SJSA1 (cell line): ENCODE data around the gene TBC1D16. TPM values are rescaled to one million over a fixed set of nuclear protein-coding genes. Genes with fewer than 3 reads are reported as not detected.

ENCODE experiments used
- DNase-seq, 2 experiments: peaks; one replicate each; pipeline ENCODE4 v3.0.0-alpha.2; 2015 to 2020; ENCODE audit warnings: low spot score in 2 of 2, low read depth in 1 of 2
- H3K27ac ChIP-seq: fragments of 250-450 bp; sonication (Bioruptor Pico); 2 replicates; pipeline ENCODE4 v1.5.1; 2020; ENCODE audit warnings: mild to moderate bottlenecking, moderate library complexity
- H3K27me3 ChIP-seq: fragments of 250-450 bp; sonication (Bioruptor Pico); replicated peaks from 2 replicates; pipeline ENCODE4 v1.5.1; 2020; ENCODE audit warnings: mild to moderate bottlenecking, moderate library complexity
- H3K36me3 ChIP-seq: fragments of 250-450 bp; sonication (Bioruptor Pico); 2 replicates; pipeline ENCODE4 v1.5.1; 2020; ENCODE audit warnings: mild to moderate bottlenecking
- H3K4me1 ChIP-seq: fragments of 250-450 bp; sonication (Bioruptor Pico); replicated peaks from 2 replicates; pipeline ENCODE4 v1.6.1; 2021; ENCODE audit warnings: mild to moderate bottlenecking
- H3K4me3 ChIP-seq: fragments of 250-450 bp; sonication (Bioruptor Pico); 2 replicates; pipeline ENCODE4 v1.5.1; 2020; ENCODE audit warnings: mild to moderate bottlenecking
- H3K9me3 ChIP-seq: fragments of 250-450 bp; sonication (Bioruptor Pico); replicated peaks from 2 replicates; pipeline ENCODE4 v1.5.1; 2020; ENCODE audit warnings: mild to moderate bottlenecking
- total RNA-seq: library from RNA; depleted of rRNA; stranded (reverse); fragments of >200 nt; shearing (Covaris generic); gene quantifications from 2 replicates; pipeline ENCODE4 v1.2.3, GENCODE V29; 2014

TBC1D16 gene
- total RNA-seq, 1 experiment from 2014 or later: 42.0 TPM

DNA sequence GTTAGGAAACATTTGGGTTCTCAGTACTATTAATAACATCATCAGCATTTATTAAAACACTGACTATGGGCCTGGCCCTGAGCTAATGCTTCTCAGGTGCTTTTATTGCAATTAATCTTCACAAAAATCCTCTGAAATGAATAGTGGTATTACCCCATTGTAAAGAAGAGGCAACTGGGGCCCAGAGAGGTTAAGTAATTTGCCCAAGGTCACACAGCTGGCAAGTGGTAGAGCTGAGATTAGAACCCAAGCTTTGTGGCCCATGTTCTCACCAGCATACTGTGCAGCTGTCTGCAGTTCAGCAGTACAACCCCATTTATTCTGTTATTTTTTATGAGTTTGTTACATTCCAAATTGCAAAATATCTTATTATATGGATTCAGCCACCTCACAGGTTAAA lies 82.3 kb downstream of the TBC1D16 start:
- no peaks in the 10 kb centered on the region for H3K27me3 ChIP-seq
- no peak overlapping the region for H3K27ac ChIP-seq
- H3K4me1 ChIP-seq: peaks cover 45% of the 10 kb centered on the region
- peak in 1 of 2 experiments; percentile 30 for DNase-seq
- no peak overlapping the region for H3K4me3 ChIP-seq
- H3K36me3 ChIP-seq: peaks cover 19% of the 10 kb centered on the region
- H3K9me3 ChIP-seq: no peaks in the 10 kb centered on the region

DNA sequence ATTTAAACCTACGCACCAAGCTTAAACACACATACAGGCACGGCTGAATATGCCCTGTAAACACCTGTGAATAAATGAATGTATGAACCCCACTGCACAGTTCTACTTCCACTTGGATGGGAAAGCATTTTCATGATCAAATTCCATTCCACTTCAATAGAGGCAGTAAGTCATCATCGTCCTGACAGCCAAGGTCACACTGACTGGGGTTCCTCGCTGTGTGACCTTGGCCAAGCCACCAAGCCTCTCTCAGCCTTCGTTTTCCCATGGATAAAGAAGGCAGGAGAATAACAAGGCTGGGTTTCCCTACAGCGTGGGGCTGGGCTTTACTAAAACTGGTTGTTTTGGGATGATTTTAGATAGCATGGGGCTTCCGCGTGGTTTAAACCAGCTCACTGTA lies 82.8 kb downstream of the TBC1D16 start:
- no peak overlapping the region for H3K27ac ChIP-seq

DNA sequence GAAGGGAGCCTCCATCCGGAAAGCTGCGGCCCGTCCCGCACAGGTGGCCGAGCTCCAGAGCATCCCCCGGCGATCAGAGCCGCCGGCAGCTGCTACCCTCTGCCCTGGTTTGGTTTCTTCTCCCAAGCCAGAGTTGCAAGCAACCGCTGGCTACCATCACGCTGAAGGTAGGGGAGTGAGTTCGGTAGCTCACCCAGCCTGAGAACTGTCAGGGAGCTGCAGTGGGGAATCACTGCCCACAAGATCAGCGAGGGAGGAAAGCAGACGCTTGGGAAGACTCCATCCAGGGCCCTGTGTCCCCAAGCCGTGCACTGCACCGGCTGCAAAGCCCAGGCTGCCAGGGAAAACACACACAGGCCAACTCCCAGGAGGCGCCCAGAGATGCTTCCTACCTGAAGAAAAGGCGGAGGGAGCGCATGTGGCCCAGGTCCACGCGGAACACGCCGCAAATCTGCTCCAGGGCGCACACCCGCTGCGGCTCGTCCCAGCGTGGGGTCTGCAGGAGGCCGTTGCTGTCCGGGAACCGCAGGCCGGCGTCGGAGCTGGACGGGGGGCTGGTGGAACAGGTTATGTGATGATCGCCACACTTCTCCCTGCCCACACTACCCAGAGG lies 83.3 kb downstream of the TBC1D16 start:
- Histone ChIP-seq H3K27ac (peak overlapping the region; percentile 32), H3K4me1 (peaks cover 53% of the 10 kb centered on the region), H3K27me3 (no peaks in the 10 kb centered on the region), H3K9me3 (no peaks in the 10 kb centered on the region), H3K4me3 (peak overlapping the region; percentile 9), H3K36me3 (peaks cover 26% of the 10 kb centered on the region)
- peak in 1 of 2 experiments; percentile 46 for DNase-seq

More for the DNA sequence above, 82.8 kb downstream of the TBC1D16 start:
- no peak overlapping the region for H3K4me3 ChIP-seq
- peak in 1 of 2 experiments; percentile 33 for DNase-seq
- H3K36me3 ChIP-seq: peaks cover 21% of the 10 kb centered on the region
- no peaks in the 10 kb centered on the region for H3K9me3 ChIP-seq
- H3K4me1 ChIP-seq: peaks cover 49% of the 10 kb centered on the region
- H3K27me3 ChIP-seq: no peaks in the 10 kb centered on the region

DNA sequence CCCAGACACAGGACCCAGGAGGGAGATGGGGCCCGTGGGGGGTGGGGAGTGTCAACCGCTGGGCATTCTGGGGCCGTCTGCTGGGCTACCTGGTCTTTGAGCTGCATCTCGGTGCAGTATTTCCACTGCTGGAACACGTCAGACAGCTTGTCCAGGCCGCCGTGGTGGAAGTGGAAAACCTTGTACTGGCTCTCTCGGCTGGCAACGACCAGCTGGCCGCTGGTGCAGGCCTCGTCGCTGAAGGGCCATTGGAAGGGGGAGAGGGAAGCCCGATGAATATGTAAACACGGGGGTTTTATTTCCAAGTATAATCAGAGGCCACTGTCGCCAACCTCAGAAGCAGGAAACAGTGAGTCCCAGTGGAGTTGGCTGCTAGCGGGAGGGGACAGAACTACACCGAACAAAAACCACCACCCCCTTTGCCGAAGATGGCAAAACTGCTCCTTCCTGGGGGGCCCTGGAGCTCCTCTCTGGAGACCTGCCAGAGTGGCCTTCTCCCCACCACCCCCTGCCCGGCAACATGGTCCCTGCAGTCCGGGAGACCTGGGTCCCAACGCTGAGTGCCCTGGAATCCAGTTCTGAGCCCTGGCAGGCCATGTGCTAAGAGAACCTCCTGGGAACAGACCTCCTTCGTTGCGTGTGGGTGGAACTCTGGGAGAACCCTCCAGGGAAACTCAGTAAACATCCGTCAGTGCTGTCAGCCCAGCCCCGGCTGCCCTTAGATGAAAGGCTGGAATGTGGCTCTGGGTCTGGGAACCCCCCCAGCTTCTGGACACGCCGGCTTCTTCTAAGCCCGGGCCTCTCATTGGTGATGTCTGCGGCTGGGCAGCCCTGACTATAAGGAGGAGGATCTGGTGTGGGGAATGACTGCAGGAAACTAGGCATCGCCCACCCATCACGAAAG lies 84.1 kb downstream of the TBC1D16 start:
- peak; percentile 99 for DNase-seq
- Histone ChIP-seq H3K9me3 (no peaks in the 10 kb centered on the region), H3K4me1 (peaks cover 53% of the 10 kb centered on the region), H3K27ac (peak overlapping the region; percentile 90), H3K36me3 (peaks cover 34% of the 10 kb centered on the region), H3K4me3 (peak overlapping the region; percentile 9), H3K27me3 (no peaks in the 10 kb centered on the region)

DNA sequence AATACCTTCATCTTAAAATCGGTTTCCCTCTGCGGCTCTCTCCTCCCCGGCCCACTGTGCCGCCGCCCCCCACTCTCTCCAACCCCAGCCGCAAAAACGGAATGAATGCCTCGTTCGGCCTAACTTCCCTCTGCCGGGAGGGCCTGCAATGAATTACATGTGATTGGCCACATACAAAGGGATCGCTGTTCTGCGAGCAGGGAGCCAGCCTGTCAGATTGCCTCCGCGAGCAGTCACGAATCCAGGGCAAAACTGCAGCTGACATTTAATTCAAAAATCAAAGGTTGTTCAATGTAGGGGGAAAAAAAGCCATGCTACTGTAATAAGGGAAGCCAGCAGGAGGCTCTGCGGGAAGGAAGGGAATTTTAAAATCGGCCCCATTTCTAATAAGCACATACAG lies 84.9 kb downstream of the TBC1D16 start:
- Histone ChIP-seq H3K36me3 (peaks cover 42% of the 10 kb centered on the region), H3K4me1 (peaks cover 54% of the 10 kb centered on the region), H3K27me3 (no peaks in the 10 kb centered on the region), H3K4me3 (no peak overlapping the region), H3K27ac (peak overlapping the region; percentile 90), H3K9me3 (no peaks in the 10 kb centered on the region)
- peak in 1 of 2 experiments; percentile 35 for DNase-seq

DNA sequence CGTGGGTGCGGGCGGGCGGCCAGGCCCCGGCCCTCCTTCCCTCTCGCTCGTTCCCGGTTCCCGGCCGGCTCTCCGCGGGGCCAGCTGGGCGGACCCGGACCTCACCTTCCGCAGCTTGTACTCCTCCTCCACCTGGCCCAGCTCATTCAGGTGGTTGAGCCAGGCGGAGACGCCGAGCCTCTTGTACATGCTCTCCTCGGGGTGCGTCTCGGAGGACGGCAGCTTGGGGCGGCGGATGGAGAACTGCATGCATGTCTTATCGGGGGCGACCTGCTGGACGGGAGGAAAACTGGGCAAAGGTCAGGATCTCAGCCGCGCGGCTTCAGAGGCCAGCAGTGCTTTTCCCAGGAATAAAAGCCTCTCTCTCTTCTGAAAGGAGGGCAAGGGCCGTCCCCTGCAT lies 85.4 kb downstream of the TBC1D16 start:
- Histone ChIP-seq H3K9me3 (no peaks in the 10 kb centered on the region), H3K4me3 (no peak overlapping the region), H3K27me3 (no peaks in the 10 kb centered on the region), H3K36me3 (peaks cover 43% of the 10 kb centered on the region), H3K4me1 (peaks cover 54% of the 10 kb centered on the region), H3K27ac (peak overlapping the region; percentile 90; the same call in 1 of the 2 replicates)
- DNase-seq: peak in 1 of 2 experiments; percentile 42

DNA sequence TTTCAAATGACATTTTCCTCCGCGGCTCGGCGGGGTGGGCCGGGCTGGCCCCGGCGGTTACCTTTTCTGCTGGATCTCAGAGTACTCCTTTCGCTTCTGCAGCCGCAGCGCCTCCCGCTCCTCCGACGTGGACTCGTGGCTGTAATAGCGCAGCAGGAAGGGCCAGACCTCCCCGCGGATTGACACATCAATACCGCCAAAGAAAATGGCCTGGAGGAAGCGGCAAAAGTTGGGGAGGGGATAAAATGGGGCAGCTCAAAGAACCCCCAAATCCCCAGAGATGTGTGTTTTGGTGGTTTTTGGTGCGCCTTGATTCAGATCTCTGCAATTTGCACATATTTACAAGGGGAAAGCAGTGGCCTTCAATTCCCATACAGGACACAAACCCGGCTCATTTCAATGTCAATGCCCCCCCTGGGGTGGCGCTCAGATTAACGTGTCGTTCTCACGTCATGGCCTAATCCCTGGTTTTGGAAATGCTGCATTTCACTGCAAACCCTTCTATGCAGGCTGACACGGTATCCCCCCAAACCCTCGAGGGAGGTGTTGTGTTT lies 85.9 kb downstream of the TBC1D16 start:
- Histone ChIP-seq H3K27ac (no peak overlapping the region), H3K4me3 (no peak overlapping the region), H3K27me3 (no peaks in the 10 kb centered on the region), H3K4me1 (peaks cover 54% of the 10 kb centered on the region), H3K9me3 (no peaks in the 10 kb centered on the region), H3K36me3 (peaks cover 47% of the 10 kb centered on the region)
- DNase-seq: peak in 1 of 2 experiments; percentile 43

DNA sequence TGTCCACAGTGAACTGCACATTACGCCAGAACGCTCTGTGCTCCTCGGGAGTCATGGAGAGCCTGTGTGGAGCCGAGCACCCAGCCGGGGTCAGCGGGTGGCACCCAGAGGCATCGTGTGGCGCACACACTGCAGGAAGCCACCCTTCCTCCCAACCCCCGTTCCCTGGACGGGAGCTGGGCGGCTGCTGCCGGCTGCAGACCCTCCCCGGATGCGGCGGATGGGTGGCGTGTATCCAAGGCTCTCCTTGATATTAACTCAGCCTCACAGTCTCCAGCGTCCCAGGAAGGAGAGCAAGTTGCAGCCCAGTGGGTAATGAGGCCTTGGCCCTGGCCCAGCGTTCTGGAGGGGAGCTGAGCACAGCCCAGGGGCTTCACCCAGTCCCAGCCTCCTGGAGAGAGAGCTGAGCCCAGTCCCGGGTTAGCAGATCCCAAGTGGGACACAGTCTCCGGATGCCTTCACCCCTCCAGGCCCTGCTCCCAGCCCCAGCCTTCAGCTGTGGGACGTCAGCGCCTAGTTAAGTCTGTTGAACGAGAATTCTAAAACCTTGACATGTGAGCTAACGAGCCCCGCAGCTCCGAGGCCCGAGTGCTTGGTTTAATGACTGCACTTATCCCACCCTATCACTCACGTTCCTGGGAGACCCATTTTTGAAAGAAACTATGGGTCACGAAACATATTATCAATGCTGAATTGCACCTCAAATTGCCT lies 86.6 kb downstream of the TBC1D16 start:
- DNase-seq: peak in 1 of 2 experiments; percentile 44

DNA sequence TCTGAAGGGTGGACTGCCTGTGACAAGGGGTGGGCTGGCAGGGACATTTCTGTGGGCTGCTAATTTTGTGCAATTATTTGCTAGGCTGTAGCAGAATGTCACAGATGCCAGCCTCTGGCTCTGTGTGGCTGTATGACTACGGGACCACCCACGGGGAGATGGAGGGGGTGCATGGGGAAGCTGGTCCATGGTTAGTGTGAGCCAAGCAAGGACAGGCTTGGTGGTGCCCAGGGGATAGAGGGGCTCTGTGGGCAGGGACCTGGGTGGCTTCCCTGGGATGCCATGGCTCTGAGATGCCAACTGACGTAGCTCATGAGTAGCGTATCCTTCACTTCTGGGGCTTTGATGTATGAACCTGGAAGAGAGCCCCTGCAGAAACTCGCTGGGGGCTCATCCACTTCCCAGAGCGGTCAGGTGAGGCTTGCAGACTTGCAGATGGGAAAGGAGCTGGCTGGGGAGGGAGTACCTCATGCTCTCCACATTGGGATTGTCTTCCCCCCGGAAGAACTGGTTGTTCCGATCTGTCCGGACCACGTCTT lies 87.2 kb downstream of the TBC1D16 start:
- Histone ChIP-seq H3K36me3 (peaks cover 60% of the 10 kb centered on the region), H3K27me3 (no peaks in the 10 kb centered on the region), H3K9me3 (no peaks in the 10 kb centered on the region), H3K27ac (peak overlapping the region; percentile 64), H3K4me1 (peaks cover 57% of the 10 kb centered on the region), H3K4me3 (no peak overlapping the region)
- DNase-seq: peak; percentile 49 to 77

More for the DNA sequence above, 86.6 kb downstream of the TBC1D16 start:
- Histone ChIP-seq H3K4me3 (no peak overlapping the region), H3K36me3 (peaks cover 54% of the 10 kb centered on the region), H3K9me3 (no peaks in the 10 kb centered on the region), H3K27me3 (no peaks in the 10 kb centered on the region), H3K27ac (no peak overlapping the region), H3K4me1 (peaks cover 54% of the 10 kb centered on the region)

DNA sequence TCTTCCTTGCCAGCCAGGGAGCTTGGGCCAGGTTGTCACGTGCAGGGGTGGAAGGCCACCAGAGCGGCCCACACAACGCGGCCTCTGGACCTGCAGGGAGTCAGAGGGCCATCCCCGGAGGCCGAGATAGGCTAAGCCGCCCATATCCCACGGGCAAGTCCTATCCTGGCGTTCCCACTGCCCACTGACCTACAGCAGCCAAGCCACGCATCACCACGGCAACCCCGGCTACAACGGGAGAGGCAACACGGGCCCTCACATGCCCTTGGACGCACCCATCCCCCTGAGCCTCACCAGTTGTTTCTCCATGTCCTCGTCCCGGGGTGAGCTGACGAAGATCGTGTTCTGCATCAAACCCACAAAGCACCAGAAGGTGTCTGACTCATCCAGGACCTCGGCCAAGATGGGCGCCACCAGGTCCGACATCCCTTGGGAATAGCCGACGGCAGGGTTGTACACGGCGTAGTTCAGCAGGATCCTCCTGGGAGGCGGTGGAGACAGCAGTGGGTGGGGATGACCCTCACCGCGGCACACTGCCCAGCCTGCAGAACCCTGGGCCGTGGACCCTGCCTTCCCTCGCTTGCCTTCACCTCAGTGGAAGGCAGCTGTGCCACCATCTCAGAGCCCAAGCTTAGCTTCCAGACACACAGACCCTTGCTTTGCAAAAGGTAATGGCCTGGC lies 88.2 kb downstream of the TBC1D16 start:
- Histone ChIP-seq H3K4me3 (no peak overlapping the region), H3K27ac (peak overlapping the region; percentile 64), H3K36me3 (peaks cover 66% of the 10 kb centered on the region), H3K4me1 (peaks cover 61% of the 10 kb centered on the region), H3K9me3 (no peaks in the 10 kb centered on the region), H3K27me3 (no peaks in the 10 kb centered on the region)
- DNase-seq: peak in 1 of 2 experiments; percentile 76

DNA sequence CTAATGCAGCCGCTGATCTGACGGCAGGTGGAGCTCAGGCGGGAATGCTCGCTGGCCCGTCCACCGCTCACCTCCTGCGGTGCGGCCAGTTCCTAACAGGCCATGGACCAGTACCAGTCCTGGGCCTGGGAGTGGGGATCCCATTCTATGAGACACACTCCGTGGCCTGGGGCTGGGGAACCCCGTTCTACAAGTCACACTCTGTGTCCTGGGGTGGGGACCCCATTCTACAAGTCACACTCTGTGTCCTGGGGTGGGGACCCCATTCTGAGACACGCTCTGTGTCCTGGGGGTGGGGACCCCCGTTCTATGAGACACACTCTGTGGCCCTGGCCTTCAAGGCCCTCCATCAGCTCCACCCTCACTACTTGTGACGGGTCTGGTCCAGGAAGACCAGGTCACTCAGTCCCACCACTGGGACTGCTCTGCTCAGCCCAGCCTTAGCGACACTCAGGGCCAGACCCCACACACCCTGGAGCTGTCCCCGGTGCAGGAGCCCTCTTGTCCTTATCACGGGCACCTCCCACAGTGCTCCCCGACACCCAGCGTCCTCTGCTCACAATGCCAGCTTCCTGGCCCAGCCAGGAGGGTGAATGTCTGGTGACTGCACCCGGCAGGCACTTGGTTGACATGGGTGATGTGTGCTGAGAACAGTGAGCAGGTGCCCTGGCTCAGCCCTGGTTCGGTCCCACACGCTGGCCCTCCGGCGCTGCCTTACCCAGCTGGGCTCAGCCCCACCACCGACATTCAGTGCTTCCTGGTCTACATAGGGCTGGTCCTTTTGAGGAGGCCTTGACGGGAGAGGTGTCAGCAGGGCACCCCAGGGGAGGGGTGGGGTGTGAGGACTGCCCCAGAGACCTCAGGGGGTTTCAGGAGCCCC lies 89.1 kb downstream of the TBC1D16 start:
- DNase-seq: peak in 1 of 2 experiments; percentile 45
- H3K4me3 ChIP-seq: no peak overlapping the region
- H3K9me3 ChIP-seq: no peaks in the 10 kb centered on the region
- H3K4me1 ChIP-seq: peaks cover 60% of the 10 kb centered on the region
- H3K27ac ChIP-seq: peak overlapping the region; percentile 64
- H3K27me3 ChIP-seq: no peaks in the 10 kb centered on the region
- peaks cover 71% of the 10 kb centered on the region for H3K36me3 ChIP-seq
